Measurements from ENCODE around the gene SLC25A25.

- TF ChIP-seq, protein P1, sequence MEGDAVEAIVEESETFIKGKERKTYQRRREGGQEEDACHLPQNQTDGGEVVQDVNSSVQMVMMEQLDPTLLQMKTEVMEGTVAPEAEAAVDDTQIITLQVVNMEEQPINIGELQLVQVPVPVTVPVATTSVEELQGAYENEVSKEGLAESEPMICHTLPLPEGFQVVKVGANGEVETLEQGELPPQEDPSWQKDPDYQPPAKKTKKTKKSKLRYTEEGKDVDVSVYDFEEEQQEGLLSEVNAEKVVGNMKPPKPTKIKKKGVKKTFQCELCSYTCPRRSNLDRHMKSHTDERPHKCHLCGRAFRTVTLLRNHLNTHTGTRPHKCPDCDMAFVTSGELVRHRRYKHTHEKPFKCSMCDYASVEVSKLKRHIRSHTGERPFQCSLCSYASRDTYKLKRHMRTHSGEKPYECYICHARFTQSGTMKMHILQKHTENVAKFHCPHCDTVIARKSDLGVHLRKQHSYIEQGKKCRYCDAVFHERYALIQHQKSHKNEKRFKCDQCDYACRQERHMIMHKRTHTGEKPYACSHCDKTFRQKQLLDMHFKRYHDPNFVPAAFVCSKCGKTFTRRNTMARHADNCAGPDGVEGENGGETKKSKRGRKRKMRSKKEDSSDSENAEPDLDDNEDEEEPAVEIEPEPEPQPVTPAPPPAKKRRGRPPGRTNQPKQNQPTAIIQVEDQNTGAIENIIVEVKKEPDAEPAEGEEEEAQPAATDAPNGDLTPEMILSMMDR (IDR thresholded peaks at IDR 0.05; ENCODE audit: control extremely low read depth in 1 of 3, insufficient read depth in 1 of 3, low read depth in 1 of 3, low read length in 3 of 3): no peak
- no peak for TF ChIP-seq ZNF274 (IDR thresholded peaks at IDR 0.05; ENCODE audit: borderline replicate concordance, extremely low read depth, low read length)
Observed at GRCh38 chr9:128077847-128078503, 9.9 kb downstream of the SLC25A25 start.
